GM21423 (cell line): ENCODE data around the gene TPST2.

Experiments used
- ATAC-seq: cut with Tn5 transposase; IDR thresholded peaks from one replicate; pipeline ENCODE4 v1.9.1; 2021; ENCODE audit warnings: mild to moderate bottlenecking, moderate library complexity; ENCODE audit not compliant: unreplicated experiment

Gene TPST2

GRCh38 chr22:26612652-26613051 lies 22.7 kb upstream of the TPST2 start:
- no peak for ATAC-seq

- ATAC-seq, result no peak
These were observed 21.1 kb upstream of the TPST2 start for GRCh38 chr22:26610996-26611395.

GRCh38 chr22:26610072-26610958 lies 20.4 kb upstream of the TPST2 start:
- ATAC-seq, result peak; percentile 72

- ATAC-seq, result no peak
These were observed 19.4 kb upstream of the TPST2 start for GRCh38 chr22:26609287-26609686.

GRCh38 chr22:26608129-26608528 lies 18.2 kb upstream of the TPST2 start:
- ATAC-seq, result no peak

- ATAC-seq, result no peak
These were observed 16.7 kb upstream of the TPST2 start for GRCh38 chr22:26606611-26607010.

- no peak for ATAC-seq
These were observed 14.4 kb upstream of the TPST2 start for GRCh38 chr22:26604368-26604767.

- no peak for ATAC-seq
These were observed 12.2 kb upstream of the TPST2 start for GRCh38 chr22:26602127-26602526.

GRCh38 chr22:26601726-26602125 lies 11.8 kb upstream of the TPST2 start:
- no peak for ATAC-seq

- ATAC-seq, result no peak
These were observed 9.6 kb upstream of the TPST2 start for GRCh38 chr22:26599505-26599904.

GRCh38 chr22:26597480-26597879 lies 7.5 kb upstream of the TPST2 start:
- no peak for ATAC-seq

GRCh38 chr22:26597026-26597425 lies 7.1 kb upstream of the TPST2 start:
- ATAC-seq, result no peak

- ATAC-seq, result no peak
These were observed 3.8 kb upstream of the TPST2 start for GRCh38 chr22:26593763-26594162.

- peak; percentile 62 for ATAC-seq
These were observed 2.5 kb upstream of the TPST2 start for GRCh38 chr22:26592421-26592891.

GRCh38 chr22:26589367-26589844 lies 526 bp downstream of the TPST2 start:
- peak; percentile 10 for ATAC-seq

GRCh38 chr22:26588729-26589366 lies 1.1 kb downstream of the TPST2 start:
- ATAC-seq, result no peak

GRCh38 chr22:26587991-26588613 lies 1.8 kb downstream of the TPST2 start:
- no peak for ATAC-seq

GRCh38 chr22:26586556-26587325 lies 3.2 kb downstream of the TPST2 start:
- ATAC-seq, result no peak

GRCh38 chr22:26585104-26585790 lies 4.7 kb downstream of the TPST2 start:
- ATAC-seq, result no peak

GRCh38 chr22:26584010-26584409 lies 5.9 kb downstream of the TPST2 start:
- no peak for ATAC-seq
